Liver (tissue), 3 donors: ENCODE data around the gene MMEL1.

Experiments used
- GABPA ChIP-seq, 2 donors: IDR thresholded peaks in 1 of 2; conservative IDR thresholded peaks in 1 of 2; 2 replicates each; pipeline ENCODE4 v1.6.1; 2016; ENCODE audit warnings: antibody characterized with exemption in 2 of 2, mild to moderate bottlenecking in 1 of 2, moderate library complexity in 1 of 2
- JUND ChIP-seq, 2 donors: IDR thresholded peaks; 2 replicates each; pipeline ENCODE4 v1.6.1; 2016; ENCODE audit warnings: antibody characterized with exemption in 2 of 2
- RAD21 ChIP-seq, 2 donors: IDR thresholded peaks; 2 replicates each; pipeline ENCODE4 v1.6.1; 2016; ENCODE audit warnings: antibody characterized with exemption in 2 of 2, mild to moderate bottlenecking in 2 of 2
- SP1 ChIP-seq: IDR thresholded peaks from 2 replicates; pipeline ENCODE4 v1.6.1; 2018; ENCODE audit warnings: antibody characterized with exemption, mild to moderate bottlenecking
- TAF1 ChIP-seq: conservative IDR thresholded peaks from 2 replicates; pipeline ENCODE4 v1.6.1; 2016; ENCODE audit warnings: antibody characterized with exemption, mild to moderate bottlenecking
- YY1 ChIP-seq: IDR thresholded peaks from 2 replicates; pipeline ENCODE4 v1.6.1; 2016; ENCODE audit warnings: antibody characterized with exemption, mild to moderate bottlenecking
- TF ChIP-seq, protein P1 (sequence below): fragments of 150-350 bp; IDR thresholded peaks from 2 replicates; pipeline ENCODE4 v1.5.1; 2017; ENCODE audit warnings: improper control_type of control experiment, low read depth, low read length; ENCODE audit not compliant: missing input control
- TF ChIP-seq, protein P2 (sequence below): IDR thresholded peaks from 2 replicates; pipeline ENCODE4 v1.6.1; 2016; ENCODE audit warnings: antibody characterized with exemption
- TF ChIP-seq, protein P3 (sequence below): IDR thresholded peaks from 2 replicates; pipeline ENCODE4 v1.6.1; 2016; ENCODE audit warnings: antibody characterized with exemption
- TF ChIP-seq, protein P4 (sequence below): IDR thresholded peaks from 2 replicates; pipeline ENCODE4 v1.6.1; 2016; ENCODE audit warnings: antibody characterized with exemption, mild to moderate bottlenecking
- donor health status: healthy.
- donor health status: healthy.

DNA sequence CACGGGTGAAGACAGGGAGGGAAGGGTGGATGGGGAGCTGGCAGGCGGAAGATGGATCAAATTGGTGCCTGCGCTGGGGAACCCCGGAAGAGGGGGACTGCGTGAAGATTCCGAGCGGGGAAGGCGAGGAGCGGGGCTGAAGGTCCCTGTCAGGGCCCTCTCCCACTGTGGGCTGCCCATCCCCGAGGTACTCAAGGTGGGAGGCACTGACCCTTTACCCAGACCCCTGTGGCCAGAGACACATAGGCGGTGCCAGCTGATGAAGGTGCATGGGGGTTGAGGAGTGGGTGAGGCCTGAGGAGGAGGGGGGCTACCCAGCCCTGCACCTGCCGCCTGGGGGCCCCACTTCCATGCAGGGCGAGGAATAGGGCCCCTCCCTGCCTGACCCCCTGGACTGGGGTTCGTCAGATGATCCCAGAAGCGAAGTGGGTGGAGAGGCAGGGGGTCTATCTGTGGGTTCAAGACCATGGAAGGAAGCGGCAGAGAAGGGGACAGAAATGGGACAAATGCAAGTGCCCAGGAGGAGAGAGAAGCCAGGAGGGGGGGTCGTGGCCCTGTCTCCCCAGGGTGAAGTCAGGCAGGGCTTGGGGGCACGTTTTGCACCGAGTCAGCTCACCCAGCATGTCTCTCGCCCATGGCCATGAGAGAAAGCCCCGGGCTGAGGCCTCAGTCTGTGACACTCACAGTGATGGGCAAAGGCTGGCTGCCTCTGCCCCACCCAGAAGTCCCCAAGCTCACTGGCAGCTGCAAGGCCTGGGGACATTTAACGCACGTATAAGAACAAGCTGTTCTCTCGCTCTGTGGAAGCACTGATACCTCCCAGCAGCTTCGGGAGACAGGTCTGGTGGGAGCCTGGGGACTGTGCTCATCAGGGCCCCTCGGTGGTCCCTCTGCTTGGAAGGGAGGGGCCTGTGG is 7.0 kb upstream of the MMEL1 start:
- TF ChIP-seq, protein P1, sequence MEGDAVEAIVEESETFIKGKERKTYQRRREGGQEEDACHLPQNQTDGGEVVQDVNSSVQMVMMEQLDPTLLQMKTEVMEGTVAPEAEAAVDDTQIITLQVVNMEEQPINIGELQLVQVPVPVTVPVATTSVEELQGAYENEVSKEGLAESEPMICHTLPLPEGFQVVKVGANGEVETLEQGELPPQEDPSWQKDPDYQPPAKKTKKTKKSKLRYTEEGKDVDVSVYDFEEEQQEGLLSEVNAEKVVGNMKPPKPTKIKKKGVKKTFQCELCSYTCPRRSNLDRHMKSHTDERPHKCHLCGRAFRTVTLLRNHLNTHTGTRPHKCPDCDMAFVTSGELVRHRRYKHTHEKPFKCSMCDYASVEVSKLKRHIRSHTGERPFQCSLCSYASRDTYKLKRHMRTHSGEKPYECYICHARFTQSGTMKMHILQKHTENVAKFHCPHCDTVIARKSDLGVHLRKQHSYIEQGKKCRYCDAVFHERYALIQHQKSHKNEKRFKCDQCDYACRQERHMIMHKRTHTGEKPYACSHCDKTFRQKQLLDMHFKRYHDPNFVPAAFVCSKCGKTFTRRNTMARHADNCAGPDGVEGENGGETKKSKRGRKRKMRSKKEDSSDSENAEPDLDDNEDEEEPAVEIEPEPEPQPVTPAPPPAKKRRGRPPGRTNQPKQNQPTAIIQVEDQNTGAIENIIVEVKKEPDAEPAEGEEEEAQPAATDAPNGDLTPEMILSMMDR: no peak
- TF ChIP-seq RAD21 (IDR thresholded peaks at IDR 0.05): no peak
- TF ChIP-seq, protein P2, sequence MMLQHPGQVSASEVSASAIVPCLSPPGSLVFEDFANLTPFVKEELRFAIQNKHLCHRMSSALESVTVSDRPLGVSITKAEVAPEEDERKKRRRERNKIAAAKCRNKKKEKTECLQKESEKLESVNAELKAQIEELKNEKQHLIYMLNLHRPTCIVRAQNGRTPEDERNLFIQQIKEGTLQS: no peak
- no peak for TF ChIP-seq YY1
- TF ChIP-seq, protein P3, sequence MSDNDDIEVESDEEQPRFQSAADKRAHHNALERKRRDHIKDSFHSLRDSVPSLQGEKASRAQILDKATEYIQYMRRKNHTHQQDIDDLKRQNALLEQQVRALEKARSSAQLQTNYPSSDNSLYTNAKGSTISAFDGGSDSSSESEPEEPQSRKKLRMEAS: no peak
- TF ChIP-seq, protein P4, sequence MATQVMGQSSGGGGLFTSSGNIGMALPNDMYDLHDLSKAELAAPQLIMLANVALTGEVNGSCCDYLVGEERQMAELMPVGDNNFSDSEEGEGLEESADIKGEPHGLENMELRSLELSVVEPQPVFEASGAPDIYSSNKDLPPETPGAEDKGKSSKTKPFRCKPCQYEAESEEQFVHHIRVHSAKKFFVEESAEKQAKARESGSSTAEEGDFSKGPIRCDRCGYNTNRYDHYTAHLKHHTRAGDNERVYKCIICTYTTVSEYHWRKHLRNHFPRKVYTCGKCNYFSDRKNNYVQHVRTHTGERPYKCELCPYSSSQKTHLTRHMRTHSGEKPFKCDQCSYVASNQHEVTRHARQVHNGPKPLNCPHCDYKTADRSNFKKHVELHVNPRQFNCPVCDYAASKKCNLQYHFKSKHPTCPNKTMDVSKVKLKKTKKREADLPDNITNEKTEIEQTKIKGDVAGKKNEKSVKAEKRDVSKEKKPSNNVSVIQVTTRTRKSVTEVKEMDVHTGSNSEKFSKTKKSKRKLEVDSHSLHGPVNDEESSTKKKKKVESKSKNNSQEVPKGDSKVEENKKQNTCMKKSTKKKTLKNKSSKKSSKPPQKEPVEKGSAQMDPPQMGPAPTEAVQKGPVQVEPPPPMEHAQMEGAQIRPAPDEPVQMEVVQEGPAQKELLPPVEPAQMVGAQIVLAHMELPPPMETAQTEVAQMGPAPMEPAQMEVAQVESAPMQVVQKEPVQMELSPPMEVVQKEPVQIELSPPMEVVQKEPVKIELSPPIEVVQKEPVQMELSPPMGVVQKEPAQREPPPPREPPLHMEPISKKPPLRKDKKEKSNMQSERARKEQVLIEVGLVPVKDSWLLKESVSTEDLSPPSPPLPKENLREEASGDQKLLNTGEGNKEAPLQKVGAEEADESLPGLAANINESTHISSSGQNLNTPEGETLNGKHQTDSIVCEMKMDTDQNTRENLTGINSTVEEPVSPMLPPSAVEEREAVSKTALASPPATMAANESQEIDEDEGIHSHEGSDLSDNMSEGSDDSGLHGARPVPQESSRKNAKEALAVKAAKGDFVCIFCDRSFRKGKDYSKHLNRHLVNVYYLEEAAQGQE: no peak
- TF ChIP-seq SP1: no peak
- no peak for TF ChIP-seq JUND (IDR thresholded peaks at IDR 0.05)
- TF ChIP-seq GABPA (IDR thresholded peaks at IDR 0.05 in 1 of 2, conservative IDR thresholded peaks at IDR 0.05 in 1 of 2): no peak
- no peak for TF ChIP-seq TAF1
